Measurements from ENCODE around the gene OR6N1. TPM values are rescaled to one million over a fixed set of nuclear protein-coding genes. Genes with fewer than 3 reads are reported as not detected.

Gene OR6N1
- polyA plus RNA-seq, 1 donor (not counting 4 experiments of a cell fraction or from before 2014, with no cell fraction given), result not detected

DNA sequence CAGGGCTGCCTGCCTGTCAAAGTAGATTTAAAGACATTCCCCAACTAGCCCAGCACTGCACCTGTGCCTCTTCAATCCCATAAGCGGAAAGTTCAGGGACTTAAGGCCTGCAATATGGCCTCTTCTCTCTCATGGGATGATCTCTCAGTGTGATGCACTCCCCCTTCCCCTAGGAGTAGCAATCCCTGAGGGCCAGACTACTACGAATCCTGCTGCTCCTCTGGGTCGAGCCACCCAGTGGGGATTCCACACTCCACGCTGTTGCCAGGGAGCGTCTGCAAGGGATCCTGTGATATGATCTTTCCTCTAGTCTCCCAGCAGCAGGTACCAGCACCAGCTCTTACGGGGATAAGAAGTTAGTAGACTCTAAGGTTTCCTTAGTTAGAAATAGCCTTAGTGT lies 22.3 kb upstream of the OR6N1 start:
- Histone ChIP-seq H3K4me2 (ENCODE audit: control insufficient read depth, extremely low read depth, insufficient read depth, low read depth, low read length) (no peak overlapping the region), H3K9me3 (ENCODE audit: control insufficient read depth, low read depth, low read length) (no peaks in the 10 kb centered on the region), H3K36me3 (ENCODE audit: control insufficient read depth in 2 of 2, extremely low read depth in 1 of 2, insufficient read depth in 2 of 2, low read length in 2 of 2) (no peaks in the 10 kb centered on the region), H3K27me3 (ENCODE audit: control insufficient read depth, extremely low read depth, insufficient read depth, low read length) (no peaks in the 10 kb centered on the region), H2AFZ (ENCODE audit: control insufficient read depth, low read length) (no peak overlapping the region), H3K4me3 (ENCODE audit: control insufficient read depth in 2 of 3, extremely low read depth in 1 of 3, insufficient read depth in 2 of 3, low read depth in 1 of 3, low read length in 3 of 3) (no peak overlapping the region), H4K20me1 (ENCODE audit: control insufficient read depth, extremely low read depth, insufficient read depth, low read length) (no peaks in the 10 kb centered on the region), H3K9me1 (ENCODE audit: control insufficient read depth, extremely low read depth, insufficient read depth, low read length) (no peaks in the 10 kb centered on the region), H3K79me2 (ENCODE audit: control insufficient read depth, insufficient read depth, low read length) (no peaks in the 10 kb centered on the region), H3K4me1 (ENCODE audit: control insufficient read depth, extremely low read depth, insufficient read depth, low read length) (no peaks in the 10 kb centered on the region), H3K27ac (ENCODE audit: control insufficient read depth, insufficient read depth, low read length) (no peak overlapping the region), H3K9ac (ENCODE audit: control insufficient read depth, extremely low read depth, insufficient read depth, low read length) (no peak overlapping the region)
- DNase-seq (ENCODE audit: low read depth, low spot score) (no peak), FAIRE-seq (no peak)
- no peak for TF ChIP-seq EZH2 (IDR thresholded peaks at IDR 0.05; ENCODE audit: low read length)
- TF ChIP-seq CTCF (optimal IDR thresholded peaks at IDR 0.05 in 1 of 3, IDR thresholded peaks at IDR 0.05 in 1 of 3, conservative IDR thresholded peaks at IDR 0.05 in 1 of 3; ENCODE audit: extremely low read depth in 1 of 3, insufficient read depth in 2 of 3, low read length in 3 of 3), result no peak
- dilution Hi-C loops (cut with MboI; ENCODE audit: extremely low pct_ligation_motif_present, low sequenced_read_pairs), result no loop called here

GRCh38 chr1:158793604-158794003 lies 21.6 kb upstream of the OR6N1 start:
- Histone ChIP-seq H3K4me3 (ENCODE audit: control insufficient read depth in 2 of 3, extremely low read depth in 1 of 3, insufficient read depth in 2 of 3, low read depth in 1 of 3, low read length in 3 of 3) (no peak overlapping the region), H3K4me2 (ENCODE audit: control insufficient read depth, extremely low read depth, insufficient read depth, low read depth, low read length) (no peak overlapping the region), H3K9me1 (ENCODE audit: control insufficient read depth, extremely low read depth, insufficient read depth, low read length) (no peaks in the 10 kb centered on the region), H3K9ac (ENCODE audit: control insufficient read depth, extremely low read depth, insufficient read depth, low read length) (no peak overlapping the region), H3K79me2 (ENCODE audit: control insufficient read depth, insufficient read depth, low read length) (no peaks in the 10 kb centered on the region), H3K27me3 (ENCODE audit: control insufficient read depth, extremely low read depth, insufficient read depth, low read length) (no peaks in the 10 kb centered on the region), H2AFZ (ENCODE audit: control insufficient read depth, low read length) (no peak overlapping the region), H3K9me3 (ENCODE audit: control insufficient read depth, low read depth, low read length) (no peaks in the 10 kb centered on the region), H3K27ac (ENCODE audit: control insufficient read depth, insufficient read depth, low read length) (no peak overlapping the region), H3K36me3 (ENCODE audit: control insufficient read depth in 2 of 2, extremely low read depth in 1 of 2, insufficient read depth in 2 of 2, low read length in 2 of 2) (no peaks in the 10 kb centered on the region), H3K4me1 (ENCODE audit: control insufficient read depth, extremely low read depth, insufficient read depth, low read length) (no peaks in the 10 kb centered on the region), H4K20me1 (ENCODE audit: control insufficient read depth, extremely low read depth, insufficient read depth, low read length) (no peaks in the 10 kb centered on the region)
- dilution Hi-C loops (cut with MboI; ENCODE audit: extremely low pct_ligation_motif_present, low sequenced_read_pairs), result no loop called here
- FAIRE-seq (no peak), DNase-seq (ENCODE audit: low read depth, low spot score) (no peak)
- TF ChIP-seq CTCF (optimal IDR thresholded peaks at IDR 0.05 in 1 of 3, IDR thresholded peaks at IDR 0.05 in 1 of 3, conservative IDR thresholded peaks at IDR 0.05 in 1 of 3; ENCODE audit: extremely low read depth in 1 of 3, insufficient read depth in 2 of 3, low read length in 3 of 3) (peak; percentile 28 to 43 (median 30)), EZH2 (IDR thresholded peaks at IDR 0.05; ENCODE audit: low read length) (no peak)
